GM12891 (cell line): ENCODE measurements around the gene TFDP1.

Experiments used
- POLR2A ChIP-seq: IDR thresholded peaks from 2 replicates; pipeline ENCODE4 v1.6.1; 2011; ENCODE audit warnings: low read depth, low read length, control low read depth
- POLR2AphosphoS5 ChIP-seq: IDR thresholded peaks from 2 replicates; pipeline ENCODE4 v1.6.1; 2011; ENCODE audit warnings: low read depth, low read length, control low read depth
- TAF1 ChIP-seq: IDR thresholded peaks from 2 replicates; pipeline ENCODE4 v1.6.1; 2011; ENCODE audit warnings: low read depth, low read length, control low read depth

GRCh38 chr13:113644800-113645199, 60.2 kb downstream of the TFDP1 start:
- no peak for TF ChIP-seq POLR2A
- TF ChIP-seq TAF1, result no peak
- no peak for TF ChIP-seq POLR2AphosphoS5
